Inferior parietal cortex (tissue), 1 donor: ENCODE results near the gene NEDD4L.

ENCODE experiments used
- DNase-seq: peaks from one replicate; pipeline ENCODE4 v3.0.0-alpha.2; 2016; ENCODE audit errors: extremely low spot score

NEDD4L gene

DNA sequence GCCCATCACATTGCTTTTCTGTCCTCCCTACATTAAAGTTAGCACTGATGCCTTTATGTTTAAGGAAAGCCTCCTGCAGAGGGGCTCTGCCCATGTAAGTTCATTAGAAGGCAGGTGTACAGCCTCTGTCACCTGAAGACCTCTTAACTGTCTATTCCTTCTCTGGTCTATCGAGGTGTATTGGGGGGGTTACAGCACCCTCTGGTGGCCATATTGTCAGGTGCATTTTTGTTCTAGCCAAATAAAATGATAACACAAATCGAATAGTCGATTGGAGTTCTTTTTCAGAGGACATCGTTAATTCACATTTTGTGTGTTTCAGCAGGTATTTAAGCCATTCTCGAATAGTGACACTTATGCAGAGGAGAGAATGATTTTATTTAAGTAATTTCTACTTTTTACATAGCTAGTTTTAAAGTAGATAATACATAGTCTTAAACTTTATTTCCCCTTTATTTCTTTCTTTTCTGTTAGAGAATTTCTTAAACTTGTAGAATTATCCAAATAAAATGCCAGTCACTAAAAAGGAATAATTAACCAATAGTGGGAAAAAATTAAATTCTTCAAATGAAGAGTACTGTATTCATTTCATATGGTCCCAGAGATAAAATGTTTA lies 136.8 kb downstream of the NEDD4L start:
- DNase-seq, result peak; percentile 76

DNA sequence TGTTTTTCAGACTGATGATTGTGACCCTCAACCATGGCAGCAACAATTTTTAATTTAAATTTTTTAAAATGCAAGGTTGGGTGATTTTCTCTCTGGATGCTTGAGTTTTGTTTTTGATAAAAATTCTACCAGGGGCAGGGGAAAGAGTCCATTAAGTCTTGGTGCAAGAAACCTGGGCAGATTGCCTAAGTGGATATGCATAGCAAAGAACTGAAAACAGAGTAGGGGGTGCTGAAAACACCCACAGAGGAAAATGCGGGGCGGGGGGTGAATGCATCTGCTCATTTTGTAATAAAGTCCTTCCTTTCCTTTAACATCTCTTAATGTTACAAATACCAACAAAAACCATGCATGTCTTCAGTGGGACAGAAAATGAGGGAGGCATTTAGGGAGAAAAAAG lies 138.0 kb downstream of the NEDD4L start:
- no peak for DNase-seq

DNA sequence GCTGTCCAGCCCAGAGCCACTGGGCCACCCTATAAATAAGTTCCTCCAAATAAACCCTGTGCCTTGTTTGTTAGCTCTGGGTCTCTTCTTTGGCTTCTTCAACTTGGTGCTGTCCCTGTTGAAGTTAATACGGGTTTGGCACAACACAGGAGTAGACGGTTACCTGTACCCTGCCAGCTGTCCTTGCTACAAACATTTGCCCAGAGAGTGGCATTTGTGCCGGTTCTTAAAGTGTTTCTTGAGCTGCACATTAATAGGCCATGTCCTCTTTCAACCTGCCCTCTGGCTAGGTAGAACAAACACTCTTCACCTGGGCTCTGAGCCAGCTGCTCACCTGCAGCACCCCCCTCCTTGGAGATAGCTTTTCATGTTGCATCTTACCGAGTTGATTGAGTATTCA lies 139.2 kb downstream of the NEDD4L start:
- DNase-seq, result no peak

DNA sequence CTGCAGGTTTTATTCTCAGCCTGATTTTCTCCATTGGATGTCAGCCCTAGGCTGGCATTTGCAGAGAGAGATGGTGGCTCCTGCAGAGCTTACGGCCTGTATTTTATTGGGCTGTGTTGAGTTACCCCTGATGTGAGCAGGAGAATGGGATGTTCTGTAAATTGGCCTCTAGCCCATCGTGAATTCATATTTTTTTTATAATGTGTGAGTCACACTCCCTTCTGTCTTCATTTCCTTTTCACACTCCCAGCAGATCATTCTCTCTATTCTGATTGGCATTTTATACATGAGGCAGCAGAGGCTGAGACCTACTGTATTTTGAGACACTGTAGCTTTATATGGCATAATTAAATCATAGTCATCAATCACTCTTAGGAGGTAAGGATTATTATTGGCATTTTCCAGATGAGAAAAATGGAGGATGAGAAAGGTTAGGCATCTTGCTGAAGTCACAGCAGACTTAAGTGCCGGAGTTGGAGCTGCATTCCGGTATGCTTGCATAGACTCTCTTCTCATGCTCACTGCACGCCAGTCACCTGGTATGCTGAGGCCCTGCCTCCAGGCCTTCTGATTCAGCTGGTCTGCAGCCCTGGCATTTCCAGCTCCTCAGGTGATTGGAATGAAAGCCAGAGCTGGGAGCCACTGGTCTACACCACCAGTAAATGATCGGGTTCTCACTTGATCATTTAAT lies 142.4 kb downstream of the NEDD4L start:
- DNase-seq, result peak; percentile 41

DNA sequence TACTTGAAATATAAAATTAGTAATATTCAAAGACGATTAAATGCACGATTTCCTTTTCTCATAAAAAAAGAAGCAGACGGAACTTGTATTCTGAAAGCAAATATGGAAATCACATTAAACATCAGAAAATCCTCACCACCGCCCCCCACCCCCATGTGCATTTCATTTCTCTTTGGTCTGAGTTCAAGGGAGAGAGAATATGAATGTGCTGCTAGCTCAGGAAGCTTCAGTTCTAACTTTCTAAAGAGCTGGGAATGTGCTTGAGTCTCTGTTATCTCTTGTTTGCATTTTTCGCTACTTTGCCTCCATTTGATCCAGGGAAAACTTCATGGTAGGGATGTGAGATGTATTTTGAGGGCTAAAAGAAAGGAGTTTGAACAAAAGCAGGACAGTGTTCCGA lies 143.6 kb downstream of the NEDD4L start:
- DNase-seq, result no peak

DNA sequence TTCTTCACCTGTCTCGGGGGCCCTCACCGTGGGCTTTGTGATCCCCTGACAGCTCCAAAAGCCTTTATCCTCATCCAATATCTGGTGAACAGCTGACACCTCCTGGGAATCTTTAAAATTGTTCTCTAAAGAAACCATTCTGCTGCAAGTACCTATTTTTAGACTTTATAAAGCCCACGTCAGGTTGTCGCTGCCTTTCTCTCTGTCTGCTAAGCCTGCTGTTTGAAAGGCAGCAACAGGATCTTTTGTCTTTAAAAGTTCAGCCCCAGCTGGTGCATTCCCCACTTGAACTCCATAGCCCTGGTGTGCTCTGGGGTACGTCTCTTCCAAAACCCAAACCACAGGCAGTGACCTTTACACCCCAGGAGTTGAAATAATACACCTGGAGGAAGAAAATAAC lies 145.0 kb downstream of the NEDD4L start:
- no peak for DNase-seq

DNA sequence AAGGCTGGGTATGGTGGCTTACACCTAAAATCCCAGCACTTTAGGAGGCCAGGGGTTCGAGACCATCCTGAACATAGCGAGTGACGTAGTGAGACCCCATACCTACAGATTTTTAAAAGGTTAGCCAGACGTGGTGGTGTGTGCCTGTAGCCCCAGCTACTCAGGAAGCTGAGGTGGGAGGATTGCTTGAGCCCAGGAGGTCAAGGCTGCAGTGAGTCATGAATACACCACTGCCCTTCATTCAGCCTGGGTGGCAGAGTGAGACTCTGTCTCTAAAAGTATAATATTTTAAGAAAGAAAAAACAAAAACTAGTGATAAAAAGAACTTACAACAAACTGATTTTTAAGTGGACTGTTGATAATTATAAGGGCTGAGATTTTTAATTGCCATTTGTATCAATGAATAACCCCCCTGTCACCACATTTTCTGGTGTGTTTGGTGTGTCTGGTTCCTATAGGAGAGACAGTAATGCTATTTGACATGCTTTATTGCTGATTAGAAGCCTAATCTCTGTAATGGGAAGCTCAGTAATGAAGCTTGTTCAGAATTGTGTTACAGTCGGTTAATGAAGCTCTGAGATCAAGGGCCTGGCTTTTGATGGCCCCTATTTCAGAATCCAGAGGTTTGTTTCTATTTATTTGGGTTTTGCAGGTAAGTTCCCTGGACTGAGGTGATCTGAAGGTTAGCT lies 147.0 kb downstream of the NEDD4L start:
- no peak for DNase-seq

DNA sequence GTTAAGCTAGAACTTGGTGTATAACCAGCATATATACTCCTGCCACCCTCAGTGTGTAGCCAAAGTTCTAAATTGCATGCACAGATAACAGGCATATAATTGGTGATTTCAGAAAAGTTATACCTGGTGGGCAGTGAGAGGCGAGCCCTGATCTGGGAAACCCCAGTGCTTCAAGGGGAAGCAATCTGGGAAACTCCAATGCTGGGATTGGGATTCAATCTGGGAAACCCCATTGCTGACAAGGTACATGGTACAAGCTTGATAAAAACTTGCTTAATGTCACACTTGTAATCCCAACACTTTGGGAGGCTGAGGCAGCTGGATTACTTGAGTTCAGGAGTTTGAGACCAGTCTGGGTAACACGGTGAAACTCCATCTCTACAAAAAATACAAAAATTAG lies 147.6 kb downstream of the NEDD4L start:
- no peak for DNase-seq

DNA sequence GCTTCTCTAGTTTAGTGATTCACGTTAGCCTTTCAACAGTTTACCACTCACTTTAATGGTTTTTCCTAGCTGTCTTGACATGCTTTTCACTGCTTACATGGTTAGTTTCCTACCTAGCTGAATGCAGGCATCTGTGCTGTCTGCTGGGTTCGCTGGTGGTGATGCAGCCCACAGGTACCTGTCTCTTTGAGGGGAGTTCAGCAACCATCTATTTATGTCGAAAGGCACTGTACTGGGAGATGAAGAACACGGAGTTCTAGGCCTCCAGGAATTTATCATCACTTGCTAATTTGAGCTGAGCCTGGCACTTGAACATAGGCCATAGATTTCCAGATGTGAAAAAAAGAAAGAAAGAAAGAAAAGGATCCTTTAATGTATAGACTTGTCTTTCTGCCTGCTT lies 148.5 kb downstream of the NEDD4L start:
- no peak for DNase-seq

DNA sequence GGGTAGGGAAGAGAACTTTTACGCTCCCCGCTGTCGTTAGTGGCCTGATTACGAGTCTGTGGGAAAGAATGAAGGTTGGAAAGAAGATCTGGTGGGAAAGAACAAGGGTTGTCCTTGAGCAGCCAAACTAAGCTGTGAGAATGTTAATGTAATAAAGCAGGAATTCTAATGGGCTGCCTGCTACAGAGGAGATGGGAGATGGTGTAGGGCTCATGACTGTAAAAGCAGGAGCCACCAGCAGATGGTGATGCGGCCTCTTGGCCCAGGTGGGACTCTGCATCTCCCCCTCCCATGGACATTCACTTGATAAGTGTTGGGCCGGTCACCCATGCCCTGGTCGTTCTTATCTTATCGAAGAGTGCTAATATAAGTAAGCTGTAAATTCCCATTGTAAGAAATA lies 150.0 kb downstream of the NEDD4L start:
- no peak for DNase-seq

DNA sequence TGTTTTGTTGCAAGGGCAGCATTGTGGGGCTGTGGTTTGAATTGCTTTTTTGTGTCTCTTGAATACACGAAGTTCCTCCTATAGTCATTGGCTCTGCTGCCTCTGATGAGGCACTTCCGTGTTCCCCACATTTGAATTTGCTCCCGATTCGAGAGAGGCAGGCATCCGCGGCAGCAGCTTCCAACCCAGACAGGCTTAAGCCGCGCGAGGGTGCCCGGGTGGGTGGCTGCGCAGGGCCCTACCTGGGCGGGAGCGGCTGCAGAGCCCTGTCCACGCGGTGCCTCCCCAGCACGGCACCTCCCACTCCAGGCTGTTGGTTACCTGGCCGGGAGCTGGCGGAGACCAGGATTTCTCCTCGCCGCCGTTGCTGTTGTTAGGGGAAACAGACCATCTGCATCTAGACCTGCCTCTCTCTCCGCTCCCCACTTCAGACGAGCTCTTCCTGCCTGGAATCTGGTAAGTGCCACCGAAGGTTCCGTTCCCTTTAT lies 151.3 kb downstream of the NEDD4L start:
- no peak for DNase-seq

DNA sequence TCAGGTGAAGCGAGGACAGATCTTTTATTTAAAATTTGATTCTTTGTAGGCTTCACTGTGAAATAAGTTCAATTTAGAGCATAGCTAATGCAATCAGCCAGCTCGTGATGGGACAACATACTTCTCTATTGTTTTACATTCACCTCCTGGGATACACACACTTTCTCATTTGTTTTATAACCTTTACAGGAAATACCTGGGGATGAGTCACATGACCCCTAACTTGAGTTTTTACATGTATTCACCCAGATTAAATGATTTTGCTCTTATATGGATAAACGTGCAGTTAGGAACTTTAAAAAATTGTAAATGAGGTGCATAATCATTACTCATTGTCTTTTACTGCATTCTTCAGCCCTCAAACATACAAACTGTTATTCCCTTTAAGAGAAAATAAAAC lies 152.1 kb downstream of the NEDD4L start:
- DNase-seq, result no peak

DNA sequence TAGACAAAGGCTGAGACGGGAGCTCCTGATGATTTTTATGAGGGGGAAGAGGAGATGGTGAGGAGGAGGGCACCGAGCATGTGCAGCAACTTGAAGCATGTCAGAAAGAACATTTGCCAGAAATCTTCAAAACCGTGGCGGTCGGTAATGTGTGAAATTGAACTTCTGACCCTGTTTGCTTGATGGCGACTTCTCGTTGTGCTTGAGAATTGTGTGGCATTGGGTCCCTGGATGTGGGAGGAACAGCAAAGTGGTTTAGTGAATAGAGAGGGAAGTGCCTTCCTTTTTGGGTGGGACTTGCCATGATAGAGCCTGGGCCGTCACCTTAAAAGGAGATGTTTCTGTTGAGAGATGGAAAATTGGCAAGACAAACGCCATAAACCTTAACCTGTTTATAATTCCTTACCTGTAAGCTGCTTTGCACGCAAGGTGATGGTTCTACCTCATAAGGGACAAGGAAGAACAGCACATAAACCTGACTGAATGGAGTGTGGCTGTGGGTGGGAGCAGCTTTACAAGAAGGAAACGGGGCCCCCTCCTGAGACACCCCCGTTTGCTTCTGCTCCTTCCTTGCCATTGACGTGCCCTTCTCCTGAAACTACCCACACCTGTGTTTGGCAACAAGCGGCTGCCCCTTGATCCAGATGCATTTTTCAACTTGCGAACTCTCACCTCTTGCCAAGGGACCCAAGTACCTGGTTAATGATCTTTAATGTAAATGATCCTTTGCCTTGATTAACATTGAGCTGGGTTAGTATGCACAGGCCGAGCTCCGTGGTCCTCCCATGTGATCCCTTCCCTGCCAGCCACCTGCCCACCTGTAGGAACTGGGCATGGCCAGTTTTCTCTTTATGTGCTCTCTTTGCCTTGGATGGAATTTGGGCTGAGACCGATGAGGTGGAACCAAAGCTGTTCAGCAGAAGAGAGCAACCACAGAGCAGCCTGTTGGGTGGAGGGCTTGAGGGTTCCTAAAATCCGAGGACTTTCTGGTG lies 153.2 kb downstream of the NEDD4L start:
- DNase-seq, result no peak

DNA sequence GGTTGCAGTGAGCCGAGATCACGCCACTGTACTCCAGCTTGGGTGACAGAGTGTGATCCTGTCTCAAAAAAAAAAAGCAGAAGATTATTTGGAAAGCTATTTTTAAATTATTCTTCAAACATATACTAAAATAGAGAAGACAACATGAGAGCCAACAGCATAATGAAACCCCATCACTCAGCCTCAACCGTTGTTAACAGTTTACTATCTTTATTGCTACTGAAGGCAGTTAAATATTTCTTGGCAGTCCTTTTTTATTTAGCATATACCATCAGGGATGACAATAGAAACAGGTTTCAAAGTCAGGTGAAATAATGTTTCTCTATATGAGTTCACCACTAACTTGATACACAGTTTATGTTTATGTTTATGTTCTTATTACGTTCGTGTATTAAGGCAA lies 157.2 kb downstream of the NEDD4L start:
- DNase-seq, result no peak

DNA sequence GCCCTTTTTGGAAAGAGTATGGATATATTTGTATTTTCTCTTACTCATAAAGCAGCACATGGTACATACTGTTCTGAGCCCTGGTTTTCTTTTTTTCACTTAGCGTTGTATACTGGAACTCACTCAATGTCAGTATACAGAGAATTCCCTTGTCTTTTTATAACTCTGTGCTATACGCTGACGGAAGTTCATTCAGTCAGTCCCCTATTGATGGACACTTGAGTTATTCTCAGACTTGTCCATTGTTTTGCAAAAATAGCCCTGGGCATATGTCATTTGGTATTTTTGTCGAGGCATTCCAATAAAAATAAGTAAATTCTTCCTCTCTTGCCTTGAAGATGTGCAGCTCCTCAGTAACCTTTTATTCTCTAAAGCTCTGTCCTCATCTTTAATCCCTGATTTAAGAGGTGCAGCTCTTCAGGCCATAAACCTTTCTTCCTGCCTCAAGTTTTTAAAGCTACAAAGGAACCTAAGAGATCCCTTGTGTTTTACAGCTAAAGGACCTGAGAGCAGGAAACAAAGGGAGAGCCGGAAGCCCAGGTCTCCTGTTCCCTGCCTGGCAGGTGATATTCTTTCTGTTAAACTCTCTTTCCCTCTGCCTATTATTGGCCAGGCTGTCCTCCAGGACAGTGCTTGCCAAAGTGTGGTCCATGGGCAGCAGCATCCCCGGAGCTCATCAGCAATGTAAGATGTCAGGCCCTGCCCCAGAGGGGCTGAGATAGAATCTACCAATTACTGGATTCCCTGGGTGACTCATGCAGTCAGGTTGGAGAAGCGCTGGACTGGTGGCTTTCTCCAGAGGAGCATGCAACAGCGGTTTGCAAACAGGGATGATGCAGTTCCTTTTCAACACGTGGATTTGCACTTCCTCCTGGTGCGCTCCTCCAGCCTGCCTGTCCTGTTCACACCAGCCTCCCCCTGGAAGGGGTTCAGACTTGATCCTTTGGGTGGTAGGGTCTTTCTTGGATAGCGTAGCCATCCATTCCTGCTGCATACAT lies 158.0 kb downstream of the NEDD4L start:
- peak; percentile 23 for DNase-seq

DNA sequence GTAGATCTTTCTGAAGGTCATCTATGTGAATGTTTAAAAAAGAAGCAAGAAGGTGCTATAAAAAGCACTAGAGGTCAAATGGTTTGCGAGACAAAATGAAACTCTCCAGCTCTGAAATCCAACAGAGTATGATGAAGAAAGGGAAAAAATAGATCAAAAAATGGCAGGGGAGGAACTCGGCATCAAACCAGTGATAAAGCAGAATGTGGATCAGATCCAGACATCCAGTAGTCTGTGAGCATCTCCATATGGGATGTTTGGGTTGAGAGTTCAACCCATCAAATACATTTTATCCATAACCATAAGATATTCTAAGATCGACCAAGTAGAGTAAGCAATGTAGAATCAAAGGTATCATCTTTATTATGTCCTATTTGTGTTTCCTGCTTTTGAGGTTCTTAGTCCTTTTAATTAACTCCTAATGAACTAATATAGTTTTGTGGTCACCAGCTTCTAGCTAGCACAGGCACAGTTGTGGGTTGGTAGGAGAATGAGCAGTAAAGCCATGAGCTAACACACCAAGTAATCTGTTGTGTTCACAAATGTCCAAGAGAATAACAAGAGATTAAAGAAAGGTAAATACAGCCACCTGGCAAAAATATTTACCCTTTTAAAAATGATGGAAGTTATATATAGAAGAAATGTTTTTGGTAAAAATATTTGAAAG lies 160.9 kb downstream of the NEDD4L start:
- no peak for DNase-seq

DNA sequence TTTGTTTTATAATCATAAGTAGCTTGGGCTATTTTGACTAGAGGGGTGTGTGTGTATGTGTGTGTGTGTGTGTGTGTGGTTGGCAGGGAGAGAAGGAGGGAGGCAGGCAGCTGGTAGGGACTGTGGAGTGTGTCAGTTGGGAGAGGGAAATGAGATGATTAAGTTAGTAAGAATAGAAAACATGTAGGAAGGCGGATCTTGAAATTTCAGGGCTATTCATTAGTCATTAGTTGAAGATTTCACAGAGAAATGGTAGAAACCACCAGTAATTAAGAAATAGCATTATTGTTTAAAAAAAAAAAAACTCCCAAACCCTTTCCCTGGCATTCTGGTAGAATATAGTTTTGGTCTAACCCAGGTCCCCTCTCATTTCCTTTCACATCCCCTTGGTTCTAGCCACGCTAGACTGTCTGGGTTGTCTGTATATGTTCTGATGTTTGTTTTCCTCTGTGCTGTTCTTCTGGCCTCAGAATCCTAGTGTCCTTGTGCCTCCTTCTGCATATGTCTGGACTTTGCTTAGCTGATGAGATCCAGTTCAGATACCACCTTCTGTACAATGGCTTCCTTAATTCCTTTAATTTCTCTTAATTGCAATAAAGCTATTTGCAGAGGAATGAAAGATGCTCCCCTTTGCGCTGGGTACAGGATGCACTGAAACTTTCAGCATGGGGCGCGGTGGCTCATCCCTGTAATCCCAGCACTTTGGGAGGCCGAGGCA lies 161.6 kb downstream of the NEDD4L start:
- no peak for DNase-seq

DNA sequence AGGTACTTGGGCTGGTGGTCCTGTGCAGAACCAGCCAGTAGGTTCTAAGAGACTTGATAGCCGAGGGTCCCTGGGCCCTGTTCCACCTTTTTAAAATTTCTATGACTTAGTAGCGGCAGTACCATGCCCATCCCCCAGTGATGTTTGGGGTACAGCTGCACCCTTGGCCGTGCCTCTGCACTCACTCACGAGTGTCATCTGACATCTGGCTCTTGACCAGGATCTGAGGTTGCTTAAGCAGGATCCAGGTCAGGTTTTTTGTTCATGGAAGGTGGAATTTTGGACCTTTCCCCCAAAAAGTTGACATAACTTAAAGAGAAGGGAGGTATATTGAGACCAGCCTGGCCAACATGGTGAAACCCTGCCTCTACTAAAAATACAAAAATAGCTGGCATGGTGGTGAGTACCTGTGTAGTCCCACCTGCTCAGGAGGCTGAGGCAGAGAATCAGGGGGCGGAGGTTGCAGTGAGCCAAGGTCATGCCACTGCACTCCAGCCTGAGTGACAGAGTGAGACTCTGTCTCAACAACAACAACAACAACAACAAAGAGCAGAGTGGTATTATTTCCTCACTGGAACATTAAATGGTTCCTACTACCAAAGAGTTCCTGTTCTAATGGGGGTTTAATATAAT lies 163.6 kb downstream of the NEDD4L start:
- DNase-seq, result no peak
